ENCODE measurements around the gene EIF5A2.
"Not testable (repeated sequence)": the region's sequence is repeated elsewhere in the genome, so short reads cannot be mapped to it uniquely, and the experiment has no call there.

EIF5A2 gene

GRCh38 chr3:170942011-170942410, 33.6 kb upstream of the EIF5A2 start:
- no peak for DNase-seq (ENCODE audit: low read depth in 2 of 2)
- H3K4me3 ChIP-seq (replicated peaks in 1 of 2; ENCODE audit: low read depth in 2 of 2, low read length in 2 of 2): no peak overlapping the region
- TF ChIP-seq, protein P1, sequence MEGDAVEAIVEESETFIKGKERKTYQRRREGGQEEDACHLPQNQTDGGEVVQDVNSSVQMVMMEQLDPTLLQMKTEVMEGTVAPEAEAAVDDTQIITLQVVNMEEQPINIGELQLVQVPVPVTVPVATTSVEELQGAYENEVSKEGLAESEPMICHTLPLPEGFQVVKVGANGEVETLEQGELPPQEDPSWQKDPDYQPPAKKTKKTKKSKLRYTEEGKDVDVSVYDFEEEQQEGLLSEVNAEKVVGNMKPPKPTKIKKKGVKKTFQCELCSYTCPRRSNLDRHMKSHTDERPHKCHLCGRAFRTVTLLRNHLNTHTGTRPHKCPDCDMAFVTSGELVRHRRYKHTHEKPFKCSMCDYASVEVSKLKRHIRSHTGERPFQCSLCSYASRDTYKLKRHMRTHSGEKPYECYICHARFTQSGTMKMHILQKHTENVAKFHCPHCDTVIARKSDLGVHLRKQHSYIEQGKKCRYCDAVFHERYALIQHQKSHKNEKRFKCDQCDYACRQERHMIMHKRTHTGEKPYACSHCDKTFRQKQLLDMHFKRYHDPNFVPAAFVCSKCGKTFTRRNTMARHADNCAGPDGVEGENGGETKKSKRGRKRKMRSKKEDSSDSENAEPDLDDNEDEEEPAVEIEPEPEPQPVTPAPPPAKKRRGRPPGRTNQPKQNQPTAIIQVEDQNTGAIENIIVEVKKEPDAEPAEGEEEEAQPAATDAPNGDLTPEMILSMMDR (IDR thresholded peaks at IDR 0.05; ENCODE audit: low read depth, low read length): no peak

DNA sequence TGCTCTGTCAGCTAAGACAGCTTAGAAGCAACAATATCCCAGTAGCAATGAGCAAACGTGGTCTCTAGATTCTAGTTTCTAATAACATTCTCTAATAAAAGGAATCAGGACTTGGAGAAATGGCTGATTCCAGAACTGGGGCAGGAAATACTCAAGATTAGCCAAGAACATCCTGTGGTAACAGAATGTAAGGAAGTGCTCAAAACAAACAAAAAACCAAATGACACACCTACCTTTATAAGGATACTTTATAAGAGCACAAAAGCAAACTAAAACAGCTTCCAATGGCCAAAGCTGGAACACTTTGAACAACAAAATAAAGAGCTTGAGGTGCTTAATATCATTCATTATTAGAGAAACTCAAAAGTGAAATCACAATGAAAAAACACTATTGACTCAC, 33.1 kb upstream of the EIF5A2 start:
- H3K4me3 ChIP-seq (replicated peaks in 1 of 2; ENCODE audit: low read depth in 2 of 2, low read length in 2 of 2): no peak overlapping the region
- TF ChIP-seq, protein P1 (IDR thresholded peaks at IDR 0.05; ENCODE audit: low read depth, low read length): no peak
- peak; percentile 46 to 48 for DNase-seq (ENCODE audit: low read depth in 2 of 2)

GRCh38 chr3:170933039-170933438, 24.6 kb upstream of the EIF5A2 start:
- H3K4me3 ChIP-seq (replicated peaks in 1 of 2; ENCODE audit: low read depth in 2 of 2, low read length in 2 of 2); DNase-seq (ENCODE audit: low read depth in 2 of 2): not testable (repeated sequence)

- DNase-seq (ENCODE audit: low read depth in 2 of 2); H3K4me3 ChIP-seq (replicated peaks in 1 of 2; ENCODE audit: low read depth in 2 of 2, low read length in 2 of 2): not testable (repeated sequence)
These were observed 15.1 kb upstream of the EIF5A2 start for GRCh38 chr3:170923553-170923952.

DNA sequence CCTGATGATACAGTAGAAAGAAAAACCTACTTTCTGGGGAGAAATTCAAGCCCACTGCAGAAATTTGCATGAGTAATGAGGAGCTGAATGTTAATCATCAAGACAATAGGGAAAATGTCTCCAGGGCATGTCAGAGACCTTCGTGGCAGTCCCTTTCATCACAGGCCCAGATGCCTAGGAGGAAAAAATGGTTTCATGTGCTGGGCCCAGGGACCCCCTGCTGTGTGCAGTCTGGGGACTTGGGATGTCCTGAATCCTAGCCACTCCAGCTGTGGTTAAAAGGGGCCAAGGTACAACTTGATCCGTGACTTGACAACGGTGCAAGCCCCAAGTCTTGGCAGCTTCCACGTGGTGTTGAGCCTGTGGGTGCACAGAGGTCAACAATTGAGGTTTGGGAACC, 10.3 kb upstream of the EIF5A2 start:
- no peak overlapping the region for H3K4me3 ChIP-seq (replicated peaks in 1 of 2; ENCODE audit: low read depth in 2 of 2, low read length in 2 of 2)
- TF ChIP-seq, protein P1 (IDR thresholded peaks at IDR 0.05; ENCODE audit: low read depth, low read length): no peak
- no peak for DNase-seq (ENCODE audit: low read depth in 2 of 2)

- peak in 1 of 2 donors; percentile 18 for DNase-seq (ENCODE audit: low read depth in 2 of 2)
- no peak overlapping the region for H3K4me3 ChIP-seq (replicated peaks in 1 of 2; ENCODE audit: low read depth in 2 of 2, low read length in 2 of 2)
- TF ChIP-seq, protein P1 (IDR thresholded peaks at IDR 0.05; ENCODE audit: low read depth, low read length): no peak
These were observed 6.3 kb upstream of the EIF5A2 start for GRCh38 chr3:170914690-170915089.

DNA sequence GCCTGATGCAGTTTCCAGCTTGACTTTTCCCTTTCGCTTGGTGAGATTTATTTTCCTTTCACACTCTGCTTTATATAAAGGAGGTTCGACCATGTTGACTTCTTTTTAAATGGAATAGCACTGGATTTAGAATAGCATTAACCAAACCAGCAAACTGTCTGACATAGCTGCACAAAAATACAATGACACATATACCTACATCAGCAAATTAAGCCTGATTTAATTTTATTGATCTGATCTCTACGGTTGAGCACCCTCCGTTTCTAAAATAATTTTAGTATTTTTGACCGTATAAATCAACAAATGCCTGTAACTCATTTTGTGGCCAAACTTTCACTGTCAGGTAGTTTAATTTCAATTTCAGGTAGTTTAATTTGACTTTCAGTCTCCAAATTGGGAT, 5.8 kb upstream of the EIF5A2 start:
- DNase-seq (ENCODE audit: low read depth in 2 of 2): no peak
- no peak overlapping the region for H3K4me3 ChIP-seq (replicated peaks in 1 of 2; ENCODE audit: low read depth in 2 of 2, low read length in 2 of 2)
- TF ChIP-seq, protein P1 (IDR thresholded peaks at IDR 0.05; ENCODE audit: low read depth, low read length): no peak

DNA sequence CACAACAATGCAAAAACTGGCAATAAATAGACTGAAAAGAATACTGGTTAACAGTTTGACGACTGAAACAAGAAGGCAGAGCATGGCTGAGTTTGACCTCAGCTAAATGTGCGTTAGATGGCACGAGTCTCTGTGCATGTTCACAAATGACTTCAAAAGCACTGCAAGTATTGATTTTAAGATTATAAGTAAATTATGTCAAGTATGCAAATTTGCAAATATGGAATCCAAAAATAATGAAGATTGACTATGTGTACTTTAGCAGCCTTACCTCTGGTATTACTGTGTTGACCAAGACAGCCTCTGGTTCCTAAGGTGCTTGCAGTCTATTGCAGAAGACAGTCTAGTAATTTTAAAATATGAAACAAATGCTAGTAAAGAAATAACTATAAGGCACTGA, 2.6 kb upstream of the EIF5A2 start:
- H3K4me3 ChIP-seq (replicated peaks in 1 of 2; ENCODE audit: low read depth in 2 of 2, low read length in 2 of 2): no peak overlapping the region
- TF ChIP-seq, protein P1 (IDR thresholded peaks at IDR 0.05; ENCODE audit: low read depth, low read length): no peak
- DNase-seq (ENCODE audit: low read depth in 2 of 2): no peak

Data from cardiac fibroblast (primary cell).